HEK293T (cell line): Measurements from ENCODE around the gene LINC01488.

Experiments used
- CTCF ChIA-PET: fragments of 350-600 bp; formaldehyde crosslinking; extraction: SDS; loops from one replicate; lab custom pipeline; 2021; ENCODE audit warnings: antibody characterized with exemption, inconsistent platforms; lab: Yijun Ruan, JAX
- POLR2A ChIA-PET: fragments of 350-600 bp; formaldehyde crosslinking; extraction: SDS; loops from one replicate; lab custom pipeline; 2020; ENCODE audit warnings: antibody characterized with exemption, inconsistent platforms; lab: Yijun Ruan, JAX
- DNase-seq: peaks from one replicate; pipeline ENCODE4 v3.0.0; 2012; ENCODE audit warnings: mixed read lengths; ENCODE audit errors: extremely low spot score
- ARNT ChIP-seq: fragments of 450-650 bp; IDR thresholded peaks from 2 replicates; pipeline ENCODE4 v1.6.1; 2017; ENCODE audit warnings: mild to moderate bottlenecking
- BHLHE40 ChIP-seq: fragments of 450-650 bp; IDR thresholded peaks from 2 replicates; pipeline ENCODE4 v1.6.1; 2016; ENCODE audit warnings: mild to moderate bottlenecking, moderate library complexity, borderline replicate concordance
- CTBP1 ChIP-seq: fragments of 450-650 bp; IDR thresholded peaks from 2 replicates; pipeline ENCODE4 v1.6.1; 2016; ENCODE audit warnings: borderline replicate concordance
- ELF4 ChIP-seq: fragments of 450-650 bp; IDR thresholded peaks from 2 replicates; pipeline ENCODE4 v1.6.1; 2017; ENCODE audit warnings: antibody characterized with exemption
- FOXA1 ChIP-seq: fragments of 450-650 bp; IDR thresholded peaks from 2 replicates; pipeline ENCODE4 v1.6.1; 2016; ENCODE audit warnings: mild to moderate bottlenecking
- FOXK2 ChIP-seq: fragments of 450-650 bp; IDR thresholded peaks from 2 replicates; pipeline ENCODE4 v1.6.1; 2016; ENCODE audit warnings: mild to moderate bottlenecking
- FOXM1 ChIP-seq: fragments of 450-650 bp; IDR thresholded peaks from 2 replicates; pipeline ENCODE4 v1.6.1; 2017; ENCODE audit warnings: mild to moderate bottlenecking, borderline replicate concordance
- HDGF ChIP-seq: fragments of 450-650 bp; IDR thresholded peaks from 2 replicates; pipeline ENCODE4 v1.6.1; 2017; ENCODE audit warnings: antibody characterized with exemption, borderline replicate concordance
- L3MBTL2 ChIP-seq: fragments of 450-650 bp; conservative IDR thresholded peaks from 2 replicates; pipeline ENCODE4 v1.6.1; 2016; ENCODE audit warnings: mild to moderate bottlenecking
- LEF1 ChIP-seq: fragments of 450-650 bp; IDR thresholded peaks from 2 replicates; pipeline ENCODE4 v1.6.1; 2017; ENCODE audit warnings: mild to moderate bottlenecking, borderline replicate concordance
- NFRKB ChIP-seq: fragments of 450-650 bp; IDR thresholded peaks from 2 replicates; pipeline ENCODE4 v1.6.1; 2016; ENCODE audit warnings: mild to moderate bottlenecking, moderate library complexity
- PKNOX1 ChIP-seq: fragments of 450-650 bp; IDR thresholded peaks from 2 replicates; pipeline ENCODE4 v1.6.1; 2016
- SP1 ChIP-seq: fragments of 450-650 bp; IDR thresholded peaks from 2 replicates; pipeline ENCODE4 v1.6.1; 2017
- SUZ12 ChIP-seq: fragments of 450-650 bp; IDR thresholded peaks from 2 replicates; pipeline ENCODE4 v1.6.1; 2016; ENCODE audit warnings: mild to moderate bottlenecking
- TARDBP ChIP-seq: fragments of 450-650 bp; IDR thresholded peaks from 2 replicates; pipeline ENCODE4 v1.6.1; 2016
- ZNF384 ChIP-seq: fragments of 450-650 bp; IDR thresholded peaks from 2 replicates; pipeline ENCODE4 v1.6.1; 2016

The LINC01488 gene

GRCh38 chr11:69443138-69443967 lies 38.1 kb upstream of the LINC01488 start:
- TF ChIP-seq FOXK2 (no peak), ELF4 (no peak), HDGF (0 out of 2 replicates have a peak, but pooled peaks have one; percentile 21), SUZ12 (no peak), L3MBTL2 (peak; percentile 89), NFRKB (no peak), FOXM1 (no peak)
- POLR2A ChIA-PET: no interaction called here
- CTCF ChIA-PET: no interaction called here
- DNase-seq: peak; percentile 90

GRCh38 chr11:69443968-69444364 lies 37.5 kb upstream of the LINC01488 start:
- POLR2A ChIA-PET: no interaction called here
- CTCF ChIA-PET: no interaction called here
- DNase-seq: no peak
- TF ChIP-seq ARNT (no peak), HDGF (no peak), FOXM1 (no peak), TARDBP (no peak), ZNF384 (no peak), NFRKB (no peak), FOXK2 (no peak), FOXA1 (no peak), PKNOX1 (no peak), LEF1 (no peak), SP1 (no peak), CTBP1 (no peak), L3MBTL2 (no peak)

- TF ChIP-seq L3MBTL2: no peak
- no peak for TF ChIP-seq ELF4
- no peak for TF ChIP-seq BHLHE40
- no peak for TF ChIP-seq HDGF
- no peak for TF ChIP-seq SUZ12
- TF ChIP-seq NFRKB: no peak
- no peak for TF ChIP-seq FOXM1
- TF ChIP-seq LEF1: no peak
- TF ChIP-seq ZNF384: no peak
- ChIA-PET POLR2A (no interaction called here), CTCF (no interaction called here)
- DNase-seq: no peak
These were observed 36.9 kb upstream of the LINC01488 start for GRCh38 chr11:69444381-69445130.

- POLR2A ChIA-PET: no interaction called here
- DNase-seq: no peak
- TF ChIP-seq LEF1 (no peak), FOXM1 (no peak), SP1 (no peak), ELF4 (no peak), CTBP1 (no peak), ZNF384 (no peak), NFRKB (no peak), FOXA1 (no peak), SUZ12 (no peak), PKNOX1 (no peak), ARNT (no peak), HDGF (no peak), L3MBTL2 (no peak), FOXK2 (no peak), BHLHE40 (no peak), TARDBP (no peak)
- CTCF ChIA-PET: no interaction called here
These were observed 36.4 kb upstream of the LINC01488 start for GRCh38 chr11:69445131-69445470.

- POLR2A ChIA-PET: no interaction called here
- no peak for TF ChIP-seq HDGF
- TF ChIP-seq TARDBP: no peak
- TF ChIP-seq LEF1: no peak
- TF ChIP-seq SUZ12: no peak
- no peak for TF ChIP-seq L3MBTL2
- TF ChIP-seq PKNOX1: no peak
- no peak for TF ChIP-seq CTBP1
- no peak for TF ChIP-seq FOXM1
- no peak for TF ChIP-seq SP1
- TF ChIP-seq FOXA1: no peak
- no peak for TF ChIP-seq NFRKB
- no peak for TF ChIP-seq ELF4
- no peak for TF ChIP-seq FOXK2
- TF ChIP-seq BHLHE40: no peak
- TF ChIP-seq ARNT: no peak
- no peak for DNase-seq
- CTCF ChIA-PET: no interaction called here
These were observed 35.4 kb upstream of the LINC01488 start for GRCh38 chr11:69446108-69446507.
